GM13977 (cell line): ENCODE data around the gene SPINK1.
A peak's percentile ranks its signal among the peaks of the same experiment; 100 is the strongest.

Experiments used
- DNase-seq: peaks from one replicate; pipeline ENCODE4 v3.0.0; 2012; ENCODE audit warnings: low spot score
- in situ Hi-C: fragments of 300-500 bp; cut with MboI; formaldehyde crosslinking; loops from one replicate; pipeline ENCODE4 v1.12.0; 2022; ENCODE audit warnings: low sequenced_read_pairs, low pct_unique_long_range_greater_than_20kb, mixed read lengths, inconsistent platforms; ENCODE audit not compliant: unreplicated experiment
- TF ChIP-seq, protein P1 (sequence below): IDR thresholded peaks from 2 replicates; pipeline ENCODE4 v1.5.1; 2012; ENCODE audit warnings: mild to moderate bottlenecking, control low read depth; ENCODE audit not compliant: insufficient read depth; ENCODE audit errors: extremely low read depth, missing control alignments

SPINK1 gene

DNA sequence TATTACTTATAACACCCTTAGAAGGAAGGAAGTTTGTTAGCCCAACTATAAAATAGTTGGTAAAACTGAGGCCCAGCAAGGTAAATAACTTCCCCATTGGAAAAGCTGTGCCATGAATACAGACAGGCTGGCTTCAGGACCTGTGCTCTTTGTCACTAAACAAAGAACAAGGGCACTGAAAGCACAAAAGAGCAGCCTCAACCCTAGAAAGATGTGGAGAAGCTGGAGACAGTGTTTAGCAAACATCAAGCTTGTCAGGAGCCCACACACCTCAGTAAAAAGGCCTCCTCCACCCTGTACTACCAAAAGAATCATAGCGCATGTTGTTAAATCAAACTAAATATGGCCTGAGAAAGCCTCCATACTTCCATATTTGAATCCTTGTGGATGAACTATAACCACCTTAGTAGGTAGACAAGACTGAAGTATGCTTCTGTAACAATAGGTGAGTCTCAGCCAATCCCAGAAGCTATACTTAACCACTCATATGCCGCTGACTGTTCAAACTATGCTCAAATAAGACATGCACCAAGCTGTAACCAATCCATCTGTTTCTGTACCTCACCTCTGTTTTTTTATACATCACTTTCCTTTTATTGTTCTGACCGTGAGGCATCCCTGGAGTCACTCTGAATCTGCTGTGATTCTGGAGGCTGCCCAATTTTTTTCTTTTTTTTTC, 28.6 kb upstream of the SPINK1 start:
- in situ Hi-C loops, result no loop called here
- no peak for DNase-seq
- TF ChIP-seq, protein P1, sequence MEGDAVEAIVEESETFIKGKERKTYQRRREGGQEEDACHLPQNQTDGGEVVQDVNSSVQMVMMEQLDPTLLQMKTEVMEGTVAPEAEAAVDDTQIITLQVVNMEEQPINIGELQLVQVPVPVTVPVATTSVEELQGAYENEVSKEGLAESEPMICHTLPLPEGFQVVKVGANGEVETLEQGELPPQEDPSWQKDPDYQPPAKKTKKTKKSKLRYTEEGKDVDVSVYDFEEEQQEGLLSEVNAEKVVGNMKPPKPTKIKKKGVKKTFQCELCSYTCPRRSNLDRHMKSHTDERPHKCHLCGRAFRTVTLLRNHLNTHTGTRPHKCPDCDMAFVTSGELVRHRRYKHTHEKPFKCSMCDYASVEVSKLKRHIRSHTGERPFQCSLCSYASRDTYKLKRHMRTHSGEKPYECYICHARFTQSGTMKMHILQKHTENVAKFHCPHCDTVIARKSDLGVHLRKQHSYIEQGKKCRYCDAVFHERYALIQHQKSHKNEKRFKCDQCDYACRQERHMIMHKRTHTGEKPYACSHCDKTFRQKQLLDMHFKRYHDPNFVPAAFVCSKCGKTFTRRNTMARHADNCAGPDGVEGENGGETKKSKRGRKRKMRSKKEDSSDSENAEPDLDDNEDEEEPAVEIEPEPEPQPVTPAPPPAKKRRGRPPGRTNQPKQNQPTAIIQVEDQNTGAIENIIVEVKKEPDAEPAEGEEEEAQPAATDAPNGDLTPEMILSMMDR, result no peak

GRCh38 chr5:147858565-147858964, 27.1 kb upstream of the SPINK1 start:
- in situ Hi-C loops, result no loop called here
- TF ChIP-seq, protein P1, result no peak
- no peak for DNase-seq

- in situ Hi-C loops, result no loop called here
- TF ChIP-seq, protein P1, result peak; percentile 82
- peak; percentile 21 for DNase-seq
Observed at GRCh38 chr5:147857302-147858129, 26.0 kb upstream of the SPINK1 start.

GRCh38 chr5:147856801-147857200, 25.3 kb upstream of the SPINK1 start:
- TF ChIP-seq, protein P1, result no peak
- in situ Hi-C loops, result no loop called here
- no peak for DNase-seq

- in situ Hi-C loops, result no loop called here
- DNase-seq, result no peak
- TF ChIP-seq, protein P1, result no peak
Observed at GRCh38 chr5:147855774-147856069, 24.3 kb upstream of the SPINK1 start.

DNA sequence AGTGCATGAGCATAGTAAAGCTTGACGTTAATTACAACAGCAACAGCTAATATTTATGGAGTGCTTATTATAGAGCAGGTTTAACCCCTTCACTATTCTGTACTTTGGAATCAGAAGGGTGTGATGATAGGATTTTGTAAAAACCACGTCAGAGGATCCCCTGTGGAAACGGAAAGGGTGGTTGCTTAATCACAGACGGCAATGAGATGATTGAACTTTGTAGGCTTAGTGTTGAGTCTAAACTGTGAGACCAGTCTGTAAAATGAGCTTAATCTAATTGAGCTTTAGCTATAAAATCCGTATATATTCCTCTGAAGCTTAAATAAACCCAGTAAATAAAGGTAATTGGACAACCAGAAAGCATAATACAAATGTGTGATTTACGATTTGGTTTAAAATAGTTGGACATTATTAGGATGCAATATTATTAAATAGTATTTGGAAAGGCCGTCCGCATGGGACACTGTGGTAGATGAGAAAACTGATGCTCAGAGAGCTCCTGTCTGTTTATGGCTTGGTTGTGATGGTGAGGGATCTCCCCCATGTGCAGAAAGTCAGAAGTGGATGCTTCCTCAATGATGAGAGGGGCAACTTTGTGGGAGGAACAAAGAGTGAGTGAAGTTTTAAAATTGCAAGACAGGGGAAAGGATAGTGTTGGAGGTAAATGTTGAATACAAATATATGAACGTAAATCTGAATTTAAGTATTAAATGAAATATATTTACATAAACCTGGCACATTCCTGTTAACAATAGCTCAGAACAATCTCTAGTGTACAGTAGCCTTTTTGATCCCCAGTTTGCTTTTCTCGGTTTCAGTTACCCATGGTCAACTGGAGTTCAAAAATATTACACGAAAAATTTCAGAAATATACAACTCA, 23.7 kb upstream of the SPINK1 start:
- TF ChIP-seq, protein P1, result no peak
- in situ Hi-C loops, result no loop called here
- no peak for DNase-seq
